GM21515 (cell line): ENCODE measurements around the gene FMO5.
A peak's percentile ranks its signal among the peaks of the same experiment; 100 is the strongest.
"Not testable (repeated sequence)": the region's sequence is repeated elsewhere in the genome, so short reads cannot be mapped to it uniquely, and the experiment has no call there.

Source experiments
- ATAC-seq: cut with Tn5 transposase; IDR thresholded peaks from one replicate; pipeline ENCODE4 v1.9.1; 2021; ENCODE audit not compliant: unreplicated experiment

Gene FMO5

DNA sequence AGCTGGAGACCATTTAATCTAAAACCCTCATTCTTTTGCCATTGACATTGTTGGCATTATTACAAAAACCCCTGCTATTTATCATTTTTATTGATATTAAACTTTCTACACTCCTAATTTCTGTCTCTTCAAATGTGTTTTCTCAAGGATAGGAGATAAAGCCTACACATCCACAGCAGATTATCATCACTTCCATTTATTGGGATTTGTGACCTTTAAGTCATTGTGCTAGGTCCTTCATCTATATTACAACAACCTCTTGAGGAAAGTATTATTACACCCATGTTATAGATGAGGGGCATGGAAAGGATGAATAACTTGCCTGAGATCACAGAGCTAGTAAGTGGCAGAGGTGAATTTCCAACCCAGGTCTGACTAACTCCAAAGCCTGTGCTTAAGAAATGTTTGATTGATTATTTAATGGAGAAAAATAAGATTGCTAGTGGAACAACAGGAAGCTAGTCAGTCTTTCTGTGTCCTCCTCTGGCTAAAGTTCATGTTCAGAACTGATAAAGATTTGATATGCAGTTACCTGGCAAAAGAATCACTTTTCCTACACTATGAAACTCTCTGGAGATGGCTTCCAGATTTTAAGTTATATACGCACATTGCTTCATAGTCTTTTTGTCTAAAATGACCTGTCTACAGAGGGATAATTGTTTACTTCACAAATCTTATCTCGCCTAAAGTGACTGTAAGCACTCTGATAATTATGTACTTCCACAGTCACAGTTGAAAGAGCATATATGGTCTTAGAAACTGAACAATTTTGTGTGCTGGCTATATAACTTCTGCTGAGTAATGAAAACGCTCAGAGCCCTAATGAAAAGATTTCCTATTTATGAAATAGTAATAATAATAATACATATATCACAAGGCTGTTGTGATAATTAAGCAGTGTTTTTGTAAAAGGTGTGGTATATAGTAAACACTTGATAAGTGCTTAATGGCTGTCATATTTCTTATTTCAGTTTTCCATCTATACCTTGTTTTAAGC lies 15.0 kb downstream of the FMO5 start:
- no peak for ATAC-seq

DNA sequence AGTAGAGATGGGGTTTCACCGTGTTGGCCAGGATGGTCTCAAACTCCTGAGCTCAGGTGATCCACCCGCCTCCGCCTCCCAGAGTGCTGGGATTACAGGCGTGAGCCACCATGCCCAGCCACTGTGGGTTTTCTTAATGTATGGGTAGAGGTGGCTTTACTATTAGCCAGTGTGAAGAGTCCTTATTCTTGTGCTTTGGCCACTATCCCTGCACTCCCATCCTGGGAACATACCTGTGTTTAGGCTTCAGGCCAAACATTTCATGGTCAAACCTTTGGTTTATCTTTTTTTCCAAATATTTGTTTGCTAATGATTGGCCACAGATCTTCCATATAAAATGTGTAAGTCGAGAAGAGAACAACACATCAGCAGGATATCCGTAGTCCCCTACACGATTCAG lies 16.5 kb downstream of the FMO5 start:
- ATAC-seq: no peak

DNA sequence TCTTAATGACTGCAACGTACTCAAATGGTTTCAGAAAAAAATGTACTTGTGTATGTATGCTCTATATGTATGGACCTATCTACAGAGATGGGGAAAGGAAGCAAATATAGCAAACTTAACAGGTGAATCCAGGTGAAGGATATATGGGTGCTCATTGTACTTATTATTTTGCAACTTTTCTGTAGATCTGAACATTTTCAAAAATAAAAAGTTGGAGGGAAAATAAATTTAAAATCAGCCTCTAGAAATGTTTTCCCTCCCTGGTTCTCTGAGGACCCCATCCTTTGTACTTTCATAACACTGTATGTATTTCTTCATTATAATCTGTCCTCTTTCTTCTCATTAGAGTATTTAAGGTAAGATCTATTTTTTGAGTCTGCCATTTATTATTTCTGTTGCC lies 17.9 kb downstream of the FMO5 start:
- ATAC-seq: no peak

DNA sequence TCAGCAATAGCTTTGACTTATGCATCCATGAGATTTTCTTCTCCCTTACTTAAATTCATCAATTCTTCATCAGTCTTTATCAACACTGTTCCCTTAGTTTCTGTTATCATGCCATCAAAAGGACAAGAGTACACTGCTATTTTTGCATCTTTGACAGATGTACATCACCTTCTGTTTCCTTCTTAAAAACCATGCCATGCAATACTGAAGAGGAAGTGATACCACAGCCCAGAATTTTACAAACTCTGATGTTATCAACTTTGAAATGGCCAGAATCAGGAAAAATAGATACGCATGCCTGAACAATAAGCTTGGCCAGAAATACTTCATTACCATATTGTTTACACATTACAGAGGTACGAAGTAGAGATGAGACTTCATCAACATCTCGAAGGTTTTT lies 21.1 kb downstream of the FMO5 start:
- no peak for ATAC-seq

DNA sequence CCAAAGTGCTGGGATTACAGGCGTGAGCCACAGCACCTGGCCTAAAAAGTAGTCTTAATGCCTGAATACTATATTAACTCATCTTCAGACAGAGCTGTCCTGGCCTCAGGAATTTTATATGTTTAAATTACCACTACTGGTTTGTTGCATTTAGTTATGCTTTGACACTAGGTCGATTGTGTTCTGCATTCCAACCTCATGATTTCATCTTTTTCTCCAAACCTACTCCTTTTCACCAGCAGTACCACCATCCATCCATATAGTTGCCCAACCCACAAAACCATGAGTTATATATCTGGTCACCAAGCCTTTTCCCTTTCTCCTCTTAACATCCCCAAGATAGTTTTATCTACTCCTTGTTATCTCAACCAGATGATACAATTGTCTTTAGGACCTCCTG lies 22.6 kb downstream of the FMO5 start:
- no peak for ATAC-seq

DNA sequence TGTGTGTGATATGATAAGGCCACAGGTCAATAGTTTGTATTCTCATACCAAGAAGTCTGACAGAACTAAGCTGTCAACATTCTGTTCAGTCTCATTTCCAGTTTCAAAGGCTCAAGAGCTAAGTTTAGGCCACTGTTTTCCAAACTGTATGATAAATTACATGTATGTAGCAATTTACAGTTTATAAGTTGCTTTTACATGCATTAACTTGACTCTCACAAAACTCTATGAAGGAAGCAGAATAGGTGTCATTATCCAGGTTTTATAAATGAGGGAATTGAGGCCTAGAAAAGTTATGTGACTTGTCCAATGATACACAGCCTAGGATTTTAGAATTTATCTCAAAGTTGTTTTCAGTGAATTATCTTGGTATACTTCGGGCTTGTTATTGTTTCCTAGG lies 23.4 kb downstream of the FMO5 start:
- no peak for ATAC-seq

DNA sequence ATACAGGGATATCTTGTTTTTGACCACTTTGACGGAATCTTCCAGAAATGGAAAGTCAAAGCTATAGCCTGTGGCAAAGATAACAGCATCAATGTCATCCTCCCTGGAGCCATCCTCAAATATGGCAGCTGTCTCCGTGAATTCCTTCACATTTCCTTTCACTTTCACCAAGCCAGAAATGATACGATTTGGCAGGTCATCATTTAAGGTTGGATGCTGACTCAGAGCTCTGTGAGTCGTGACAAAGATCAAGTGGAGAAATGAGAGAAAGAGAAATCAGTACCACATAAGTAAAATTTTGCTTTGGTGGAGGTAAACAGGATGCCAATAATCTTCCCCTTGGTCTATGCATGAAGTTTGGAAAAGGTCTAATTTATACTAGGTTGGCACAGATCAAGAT lies 23.9 kb downstream of the FMO5 start:
- no peak for ATAC-seq

DNA sequence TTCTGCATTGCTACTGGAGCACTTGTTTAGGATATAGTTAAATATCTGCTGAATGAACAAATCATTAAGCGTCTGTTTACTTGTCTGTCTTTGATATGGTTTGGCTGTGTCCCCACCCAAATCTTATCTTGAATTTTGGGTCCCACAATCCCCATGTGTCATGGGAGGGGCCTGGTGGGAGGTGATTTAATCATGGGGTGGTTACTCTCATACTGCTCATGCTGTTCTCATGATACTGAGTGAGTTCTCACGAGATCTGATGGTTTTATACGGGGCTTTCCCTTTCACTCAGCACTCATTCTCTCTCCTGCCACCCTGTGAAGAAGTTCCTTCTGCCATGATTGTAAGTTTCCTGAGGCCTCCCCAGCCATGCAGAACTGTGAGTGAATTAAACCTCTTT lies 27.8 kb downstream of the FMO5 start:
- ATAC-seq: not testable (repeated sequence)

DNA sequence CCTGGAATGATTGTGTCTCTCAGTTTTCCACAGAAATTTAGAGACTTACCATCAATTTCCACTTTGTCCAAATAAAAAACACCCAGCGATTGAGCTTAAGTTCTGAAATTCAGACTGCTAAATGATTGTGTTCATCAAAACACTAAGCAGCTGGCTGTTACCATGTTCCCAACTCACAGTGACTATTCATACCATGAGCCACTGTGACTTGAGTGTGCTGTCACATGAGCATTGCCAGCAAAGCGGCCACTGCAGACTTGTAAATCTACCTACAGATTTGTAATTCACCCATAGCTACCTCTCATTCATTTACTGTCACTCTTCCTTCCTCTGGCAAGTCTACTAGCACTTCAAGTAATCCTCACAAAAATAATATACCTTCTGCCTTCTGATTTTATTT lies 35.6 kb downstream of the FMO5 start:
- ATAC-seq: no peak

DNA sequence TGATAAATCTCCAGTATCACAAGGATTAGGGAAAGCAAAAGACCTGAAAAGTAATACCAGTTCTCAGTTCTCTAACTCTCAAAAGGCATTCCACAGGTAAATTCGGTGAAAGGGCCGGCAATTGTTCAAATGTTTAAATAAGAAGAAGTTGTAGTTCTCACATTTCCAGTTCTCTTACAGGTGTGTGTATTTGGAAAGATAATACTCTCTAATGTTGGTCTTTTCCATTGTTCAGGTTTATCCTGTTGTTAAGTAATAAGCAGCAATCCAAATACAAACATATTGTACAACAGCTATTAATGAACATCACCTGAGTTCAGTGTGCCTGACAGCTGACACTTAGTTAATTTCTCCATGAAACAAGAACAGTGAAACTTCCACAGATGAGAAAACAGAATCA lies 39.7 kb downstream of the FMO5 start:
- no peak for ATAC-seq

DNA sequence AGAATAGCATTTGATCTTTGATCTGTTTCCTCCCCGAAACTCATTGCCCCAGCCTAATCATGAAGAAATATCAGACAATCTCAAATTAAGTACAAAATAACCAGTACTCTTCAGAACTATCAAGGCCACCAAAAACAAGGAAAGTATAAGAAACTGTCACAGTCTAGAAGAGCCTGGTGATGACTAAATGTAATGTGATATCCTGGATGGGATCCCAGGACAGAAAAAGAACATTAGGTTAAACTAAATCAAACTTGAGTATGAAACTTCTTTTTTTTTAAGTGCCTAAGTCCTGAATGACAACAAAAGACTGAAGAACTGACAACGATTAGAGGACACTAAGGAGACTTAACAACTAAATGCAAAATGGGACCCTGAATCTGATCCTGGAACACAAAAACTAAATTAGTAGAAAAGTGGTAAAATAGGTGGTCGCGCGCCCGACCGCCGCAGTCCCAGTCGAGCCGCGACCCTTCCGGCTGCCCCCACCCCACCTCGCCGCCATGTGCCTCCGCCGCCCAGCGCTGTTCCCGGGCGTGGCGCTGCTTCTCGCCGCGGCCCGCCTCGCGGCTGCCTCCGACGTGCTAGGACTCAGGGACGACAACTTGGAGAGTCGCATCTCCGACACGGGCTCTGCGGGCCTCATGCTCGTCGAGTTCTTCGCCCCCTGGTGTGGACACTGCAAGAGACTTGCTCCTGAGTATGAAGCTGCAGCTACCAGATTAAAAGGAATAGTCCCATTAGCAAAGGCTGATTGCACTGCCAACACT lies 47.3 kb downstream of the FMO5 start:
- ATAC-seq: no peak

DNA sequence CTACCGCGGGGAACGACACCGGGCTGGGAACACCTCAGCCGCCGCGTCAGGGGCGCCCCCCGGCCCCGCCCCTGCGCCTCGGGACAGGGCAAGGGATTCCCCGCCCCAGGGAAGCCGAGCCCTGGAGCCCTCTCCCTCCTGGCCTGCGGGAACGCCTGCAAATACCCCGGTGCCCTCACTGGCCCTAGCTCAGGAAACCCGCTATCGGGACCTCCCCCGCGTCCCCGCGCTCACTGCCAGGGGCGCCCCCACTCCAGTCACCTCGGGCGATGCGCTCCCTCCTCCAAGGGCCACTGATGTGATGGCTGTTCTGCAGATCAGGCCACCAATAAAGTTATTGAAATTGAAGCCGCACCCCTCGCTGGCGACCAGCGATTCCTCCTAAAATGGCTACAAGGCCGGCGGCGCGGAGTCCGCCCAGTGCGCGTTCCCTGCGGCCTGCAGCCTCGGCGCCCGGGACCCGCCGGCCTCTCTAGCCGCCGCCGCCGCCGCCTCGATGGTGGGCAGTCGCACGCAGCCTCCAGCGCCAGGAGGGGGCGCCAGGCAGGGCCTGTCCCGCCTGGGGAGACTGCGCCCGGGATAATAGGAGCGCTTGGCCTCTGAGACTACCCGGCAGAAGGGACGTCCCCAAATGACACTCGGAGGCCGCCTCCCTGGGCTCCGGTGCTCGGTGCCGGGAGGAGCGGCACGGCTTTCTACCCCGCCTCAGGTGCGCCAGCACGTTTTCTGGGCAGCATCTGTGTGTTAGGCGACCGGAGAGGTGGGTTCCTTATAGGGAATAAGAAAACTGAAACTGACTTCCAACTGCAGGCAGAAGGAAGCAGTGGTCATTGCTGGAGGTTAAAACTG lies 52.7 kb downstream of the FMO5 start, which contains the start of gene PRKAB2:
Gene PRKAB2 (minus strand): TSS at position 303 of the 849 bp plus-strand sequence. CDS start 326 bp downstream, outside the sequence.
- peak; percentile 89 for ATAC-seq

DNA sequence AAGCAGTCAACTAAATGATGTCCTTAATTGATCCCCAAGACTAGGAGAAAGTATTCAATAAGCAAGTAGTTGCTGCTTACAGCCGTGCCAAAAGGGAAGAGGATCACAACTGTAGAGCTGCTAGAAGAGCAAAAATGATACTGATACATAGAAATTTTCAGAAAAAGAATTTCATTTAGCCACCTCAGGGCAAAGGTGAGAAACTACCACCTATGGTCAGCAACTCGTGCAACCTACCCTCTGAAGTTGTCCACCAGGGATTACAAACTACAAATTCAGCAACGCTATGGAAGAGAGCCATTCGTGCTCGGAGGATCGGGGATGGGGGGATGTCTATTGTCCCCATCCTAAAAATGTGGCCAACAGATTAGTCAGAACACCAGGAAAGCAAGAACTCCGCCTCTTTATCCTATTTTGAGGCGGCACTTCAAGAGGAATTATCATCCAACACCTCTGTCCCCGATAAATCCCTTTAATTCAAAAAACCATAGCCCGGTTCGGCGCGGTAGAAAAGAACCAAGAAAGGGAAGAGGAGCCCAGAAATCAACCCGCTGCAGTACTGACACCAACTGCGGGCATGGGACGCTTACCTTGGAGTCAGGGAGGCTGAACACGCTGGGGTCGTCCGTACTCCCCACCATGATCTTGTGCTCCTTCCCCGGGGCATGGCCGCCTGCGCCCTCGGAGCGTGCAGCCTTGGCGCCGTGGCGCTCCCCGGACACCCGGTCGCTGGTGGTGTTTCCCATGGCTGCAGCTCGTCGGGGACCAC lies 53.6 kb downstream of the FMO5 start:
- ATAC-seq: no peak

DNA sequence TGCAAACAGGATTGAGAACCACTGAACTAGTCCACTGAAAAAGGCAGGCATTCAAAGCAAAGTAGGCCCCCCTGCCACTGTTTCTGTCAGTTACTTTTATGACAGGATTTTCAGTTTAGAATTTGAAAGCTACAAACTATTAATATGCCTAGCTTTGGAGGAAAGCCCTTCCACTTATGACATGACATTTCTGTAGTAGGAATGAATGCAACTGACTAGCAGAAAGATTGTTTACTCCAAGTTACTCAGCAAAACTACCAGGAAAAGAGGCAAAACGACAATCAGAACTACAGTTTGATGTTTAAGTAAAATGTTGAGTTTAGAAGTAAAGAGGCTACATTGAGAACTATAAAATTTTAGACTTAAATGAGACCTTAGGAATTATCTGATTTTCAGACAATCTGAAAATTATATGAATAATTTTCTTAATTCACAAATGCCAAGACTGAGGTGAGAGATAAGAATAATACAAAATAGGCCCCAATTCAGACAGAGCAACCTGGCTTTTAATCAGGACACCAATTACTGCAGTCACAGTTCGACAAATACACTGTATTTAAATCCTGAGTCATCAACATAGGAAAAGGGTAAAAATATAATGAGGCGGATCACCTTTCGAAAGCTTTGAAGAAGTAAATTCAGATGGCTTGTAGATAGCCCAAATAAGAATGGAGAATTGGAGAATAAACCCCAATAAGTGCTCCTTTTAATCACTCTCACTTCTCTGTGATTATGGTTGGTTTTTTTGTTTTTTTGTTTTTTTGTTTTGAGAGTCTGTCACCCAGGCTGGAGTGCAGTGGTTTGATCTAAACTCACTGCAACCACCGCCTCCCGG lies 55.1 kb downstream of the FMO5 start:
- no peak for ATAC-seq

DNA sequence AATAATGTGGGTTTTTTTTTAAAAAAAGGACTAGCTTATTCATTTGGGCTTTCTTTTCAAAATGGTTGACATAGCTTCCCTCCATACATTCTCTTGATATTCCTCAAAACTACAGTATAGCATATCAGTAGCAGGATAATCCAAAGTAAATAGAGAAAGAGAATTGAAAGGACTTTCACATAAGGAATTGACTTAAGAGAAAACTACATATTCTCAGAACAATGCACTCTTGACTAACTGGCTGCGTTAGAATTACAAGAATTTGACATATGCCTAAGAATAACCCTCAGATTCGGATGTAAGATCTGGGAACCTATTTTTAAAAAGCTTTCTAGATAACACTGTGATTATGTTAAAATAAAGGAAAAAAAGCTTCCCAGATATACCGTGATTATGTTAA lies 56.0 kb downstream of the FMO5 start:
- no peak for ATAC-seq

DNA sequence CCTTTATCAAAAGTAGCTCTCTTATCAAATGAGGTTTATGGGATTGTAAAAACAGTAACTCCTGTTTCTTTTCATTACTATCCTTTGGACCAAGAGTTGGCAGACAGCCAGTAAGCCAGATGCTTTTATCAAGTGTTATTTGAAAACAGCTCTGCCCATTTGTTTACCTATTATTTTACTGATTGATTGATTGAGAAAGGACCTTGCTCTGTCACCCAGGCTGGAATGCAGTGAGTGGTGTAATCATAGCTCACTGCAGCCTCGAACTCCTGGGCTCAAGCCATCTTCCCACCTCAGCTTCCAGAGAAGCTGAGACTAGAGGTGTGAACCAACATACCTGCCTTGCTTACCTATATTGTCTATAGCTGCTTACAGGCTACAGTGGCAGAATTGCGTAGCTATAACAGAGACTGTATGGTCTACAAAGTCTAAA lies 56.5 kb downstream of the FMO5 start:
- ATAC-seq: no peak

DNA sequence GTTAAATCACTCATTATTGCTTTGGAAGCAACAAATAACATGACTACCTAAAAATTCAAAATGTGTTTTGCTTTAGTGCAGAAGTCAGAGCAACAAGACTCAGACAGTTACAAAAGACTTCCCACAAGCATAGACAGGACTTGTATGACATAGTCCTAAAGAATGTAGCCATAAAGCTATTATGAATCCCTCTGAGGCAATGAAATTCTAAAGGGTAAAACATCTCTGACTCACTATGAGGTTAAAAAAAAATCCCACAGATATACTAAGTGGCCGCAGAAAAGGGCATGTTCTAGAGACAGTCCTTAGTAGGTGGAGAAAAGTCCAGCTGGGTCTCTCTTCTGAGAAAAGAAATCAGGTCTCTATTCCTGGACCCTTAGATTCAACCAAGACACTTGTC lies 57.8 kb downstream of the FMO5 start:
- ATAC-seq: no peak

DNA sequence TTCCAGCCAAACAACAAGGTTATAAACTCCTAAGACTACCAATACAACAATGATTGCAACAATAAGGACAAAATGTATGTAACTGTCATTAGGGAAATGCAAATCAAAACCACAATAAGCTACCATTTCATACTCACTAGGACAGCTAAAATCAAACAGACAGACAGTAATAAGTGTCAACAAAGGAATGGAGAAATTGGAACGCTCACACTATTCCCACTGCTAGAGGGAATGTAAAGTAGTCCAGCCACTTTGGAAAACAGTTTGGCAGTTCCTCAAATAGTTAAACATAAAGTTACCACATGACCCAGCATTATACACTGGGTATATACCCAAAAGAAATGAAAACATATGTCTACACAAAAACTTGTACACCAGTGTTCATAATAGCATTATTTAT lies 62.1 kb downstream of the FMO5 start:
- no peak for ATAC-seq

DNA sequence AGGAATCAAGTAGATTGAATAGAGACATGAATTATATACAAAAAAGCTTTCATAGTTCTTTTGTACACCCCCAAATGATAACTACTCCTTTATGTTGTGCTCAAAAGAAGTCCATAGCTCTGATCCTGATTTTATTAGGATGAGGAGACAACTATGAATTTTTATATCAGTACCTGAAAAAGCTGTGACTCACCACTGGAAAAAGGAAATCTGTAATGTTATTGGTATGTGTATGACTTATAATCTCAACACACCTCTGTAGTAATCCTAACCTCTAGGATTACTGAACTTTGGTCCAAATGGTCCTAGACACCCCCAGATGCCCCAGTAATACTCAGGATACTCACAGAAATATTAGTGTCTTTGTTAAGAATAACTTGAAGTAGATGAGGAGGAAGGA lies 63.0 kb downstream of the FMO5 start:
- no peak for ATAC-seq
